GM10266 (cell line): Measurements from ENCODE around the gene PLCH1.

Source experiments
- DNase-seq: peaks from one replicate; pipeline ENCODE4 v3.0.0; 2012; ENCODE audit errors: extremely low spot score
- CTCF ChIP-seq: IDR thresholded peaks from 2 replicates; pipeline ENCODE4 v1.5.1; 2012; ENCODE audit warnings: mild to moderate bottlenecking, low read depth; ENCODE audit not compliant: control insufficient read depth, insufficient read depth; ENCODE audit errors: missing control alignments

PLCH1 gene

DNA sequence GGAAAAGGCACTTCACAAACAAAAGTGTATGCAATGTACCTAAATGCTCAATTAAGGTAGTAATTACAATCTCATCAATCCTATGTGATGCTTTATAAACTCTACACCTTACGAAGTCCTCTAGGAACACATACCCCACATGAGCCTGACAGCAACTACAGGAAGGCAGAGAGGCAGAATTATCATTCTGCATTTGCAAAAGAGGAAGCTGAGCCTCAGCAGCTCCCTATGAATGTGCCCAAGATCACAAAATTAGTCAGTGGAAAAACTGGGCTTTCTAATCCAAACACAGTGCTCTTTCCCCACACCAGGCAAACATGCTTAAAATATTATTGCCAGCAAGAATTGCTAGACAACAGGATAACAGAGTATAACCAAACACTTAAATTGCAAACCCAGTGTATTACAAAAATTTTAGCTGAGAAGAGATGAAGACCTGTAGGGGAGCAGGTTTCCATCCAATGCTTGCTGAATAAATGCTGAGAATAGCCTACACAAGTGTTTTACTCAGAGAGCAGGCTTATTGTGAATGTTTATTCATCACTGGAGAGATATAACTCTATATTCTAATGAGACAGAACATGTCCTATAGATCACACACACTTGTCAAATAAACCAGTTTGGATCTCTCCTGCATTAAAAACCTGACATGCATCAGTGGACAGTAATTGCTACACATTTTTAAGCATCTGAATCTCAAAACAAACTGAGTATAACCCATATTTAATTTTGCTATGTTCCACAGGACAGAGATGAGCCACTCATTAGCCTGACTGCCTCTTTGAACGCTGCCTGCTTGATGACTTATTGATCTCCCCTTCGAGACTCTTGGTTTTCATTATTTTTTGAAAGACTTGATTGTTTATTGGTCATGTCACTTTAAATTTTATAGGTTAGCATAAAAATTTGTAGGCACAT is 62.2 kb downstream of the PLCH1 start:
- DNase-seq: no peak
- no peak for TF ChIP-seq CTCF

DNA sequence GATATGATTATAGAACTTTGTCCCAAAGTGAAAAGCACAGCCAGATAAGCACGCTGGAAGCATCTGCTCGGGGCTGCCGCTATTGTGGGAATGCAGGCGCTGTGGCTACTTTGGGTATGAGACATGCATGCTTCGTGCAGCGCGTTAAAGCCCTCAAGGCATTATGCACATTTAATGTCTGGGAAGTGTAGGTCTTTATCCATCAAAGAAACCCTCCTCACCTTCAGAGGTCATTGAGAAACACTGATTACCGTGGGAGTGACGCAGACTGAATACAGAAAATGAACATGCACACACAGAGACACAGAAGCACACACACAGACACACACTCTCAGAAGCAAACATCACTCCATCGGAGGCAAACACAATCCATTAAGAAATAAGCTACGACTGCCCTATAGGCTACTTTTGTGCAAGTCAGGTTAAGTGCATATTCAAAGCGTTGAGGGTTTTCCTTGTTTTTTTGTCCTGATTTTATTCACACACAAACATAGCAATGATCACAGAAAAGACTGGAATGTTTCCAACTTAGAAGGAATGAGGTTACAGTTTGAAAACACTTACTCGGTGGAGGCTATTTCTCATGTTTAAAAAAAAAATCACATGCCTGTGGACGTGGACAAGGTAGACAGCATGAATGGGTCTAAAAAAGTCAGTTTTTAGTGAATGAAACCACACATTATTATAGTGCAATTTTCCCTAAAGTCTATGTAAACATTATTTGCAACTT is 68.5 kb downstream of the PLCH1 start:
- no peak for TF ChIP-seq CTCF
- no peak for DNase-seq

- no peak for TF ChIP-seq CTCF
These were observed 69.8 kb downstream of the PLCH1 start for GRCh38 chr3:155675094-155675493.

DNA sequence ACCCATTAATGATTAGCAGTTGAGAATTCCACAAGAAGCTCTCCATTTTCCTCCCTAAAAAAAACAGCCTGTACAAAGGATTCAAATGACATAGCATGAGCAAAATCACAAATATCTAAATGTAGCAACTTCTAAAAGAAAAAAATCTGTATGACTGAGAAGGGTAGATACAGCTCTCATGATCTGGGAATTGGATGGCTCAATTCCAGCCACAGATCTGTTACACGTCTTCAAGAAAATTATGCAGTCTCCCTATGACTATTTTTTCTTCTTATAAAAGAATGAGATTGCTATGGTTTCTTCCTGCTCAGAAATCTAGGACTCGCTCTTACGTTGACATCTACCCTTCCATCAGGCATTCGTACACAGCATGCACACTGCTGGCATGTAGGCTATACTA is 71.5 kb downstream of the PLCH1 start:
- no peak for TF ChIP-seq CTCF
- DNase-seq: no peak

More at GRCh38 chr3:155675094-155675493, 69.8 kb downstream of the PLCH1 start:
- DNase-seq: no peak

GRCh38 chr3:155670335-155670734 is 74.5 kb downstream of the PLCH1 start:
- DNase-seq: no peak
- no peak for TF ChIP-seq CTCF

GRCh38 chr3:155667988-155668387 is 76.9 kb downstream of the PLCH1 start:
- no peak for DNase-seq

More at GRCh38 chr3:155667988-155668387, 76.9 kb downstream of the PLCH1 start:
- TF ChIP-seq CTCF: no peak
